ENCODE results near the gene BEND6. TPM values are rescaled to one million over a fixed set of nuclear protein-coding genes. Genes with fewer than 3 reads are reported as not detected.

The BEND6 gene
- total RNA-seq, 1 experiment from 2014 or later = 1.4 TPM

- Histone ChIP-seq H3K56ac (ENCODE audit: insufficient read length, low read depth, low read length) (no peak overlapping the region), H3K79me1 (ENCODE audit: insufficient read depth, low read depth, low read length, poor library complexity, severe bottlenecking) (no peaks in the 10 kb centered on the region), H3K23ac (ENCODE audit: insufficient read length, low read depth, low read length) (no peak overlapping the region), H3K4me1 (ENCODE audit: insufficient read depth, low read length) (no peaks in the 10 kb centered on the region), H2BK12ac (ENCODE audit: insufficient read length, low read depth, low read length) (no peak overlapping the region), H3K18ac (ENCODE audit: insufficient read length, low read depth, low read length) (no peak overlapping the region), H2AK5ac (ENCODE audit: insufficient read length, low read length) (no peak overlapping the region), H2BK20ac (ENCODE audit: low read depth, low read length, poor library complexity, severe bottlenecking) (no peak overlapping the region), H3K9ac (ENCODE audit: extremely low read depth, insufficient read length, low read length) (no peak overlapping the region), H4K20me1 (ENCODE audit: control insufficient read depth, insufficient read depth, insufficient read length) (no peaks in the 10 kb centered on the region), H2BK120ac (ENCODE audit: low read depth, low read length, poor library complexity, severe bottlenecking) (no peak overlapping the region), H2AFZ (ENCODE audit: low read length) (no peak overlapping the region), H2BK15ac (ENCODE audit: low read depth, low read length) (no peak overlapping the region), H4K91ac (ENCODE audit: insufficient read length, low read depth, low read length) (no peak overlapping the region), H3K79me2 (ENCODE audit: insufficient read depth, low read length) (no peaks in the 10 kb centered on the region), H2BK5ac (ENCODE audit: insufficient read length, low read length) (no peak overlapping the region), H4K5ac (ENCODE audit: insufficient read length, low read depth, low read length) (no peak overlapping the region), H3K14ac (ENCODE audit: insufficient read depth, low read length) (no peak overlapping the region), H4K8ac (replicated peaks; ENCODE audit: insufficient read length, low read depth, low read length) (no peak overlapping the region), H3K4ac (ENCODE audit: low read depth, low read length) (no peak overlapping the region), H3K27me3 (ENCODE audit: insufficient read depth, low read length) (no peaks in the 10 kb centered on the region), H3K9me3 (ENCODE audit: control insufficient read depth, low read depth, low read length) (no peaks in the 10 kb centered on the region), H3T11ph (ENCODE audit: low read length) (no peak overlapping the region), H3K23me2 (ENCODE audit: insufficient read length, low read depth, low read length, poor library complexity, severe bottlenecking) (no peaks in the 10 kb centered on the region), H3K27ac (ENCODE audit: insufficient read length, low read depth, low read length) (no peak overlapping the region), H3K4me2 (ENCODE audit: insufficient read depth, insufficient read length, low read length) (no peak overlapping the region)
- DNase-seq = no peak
- H3K27me3 Mint-ChIP-seq (ENCODE audit: low read depth) = no peaks in the 10 kb centered on the region; the same call in 1 of the 2 replicates
- H3K4me3 Mint-ChIP-seq = no peak overlapping the region
- no peak overlapping the region for H3K27ac Mint-ChIP-seq
- no peaks in the 10 kb centered on the region for H3K36me3 Mint-ChIP-seq (ENCODE audit: insufficient read depth in 1 of 3, low read depth in 3 of 3)
- no peaks in the 10 kb centered on the region for H3K4me1 Mint-ChIP-seq
- WGBS (ENCODE audit: extremely low coverage, insufficient read length, low lambda C conversion rate) = no CpG with 5 or more reads among the region's 10 CpGs
- TF ChIP-seq, protein P1, sequence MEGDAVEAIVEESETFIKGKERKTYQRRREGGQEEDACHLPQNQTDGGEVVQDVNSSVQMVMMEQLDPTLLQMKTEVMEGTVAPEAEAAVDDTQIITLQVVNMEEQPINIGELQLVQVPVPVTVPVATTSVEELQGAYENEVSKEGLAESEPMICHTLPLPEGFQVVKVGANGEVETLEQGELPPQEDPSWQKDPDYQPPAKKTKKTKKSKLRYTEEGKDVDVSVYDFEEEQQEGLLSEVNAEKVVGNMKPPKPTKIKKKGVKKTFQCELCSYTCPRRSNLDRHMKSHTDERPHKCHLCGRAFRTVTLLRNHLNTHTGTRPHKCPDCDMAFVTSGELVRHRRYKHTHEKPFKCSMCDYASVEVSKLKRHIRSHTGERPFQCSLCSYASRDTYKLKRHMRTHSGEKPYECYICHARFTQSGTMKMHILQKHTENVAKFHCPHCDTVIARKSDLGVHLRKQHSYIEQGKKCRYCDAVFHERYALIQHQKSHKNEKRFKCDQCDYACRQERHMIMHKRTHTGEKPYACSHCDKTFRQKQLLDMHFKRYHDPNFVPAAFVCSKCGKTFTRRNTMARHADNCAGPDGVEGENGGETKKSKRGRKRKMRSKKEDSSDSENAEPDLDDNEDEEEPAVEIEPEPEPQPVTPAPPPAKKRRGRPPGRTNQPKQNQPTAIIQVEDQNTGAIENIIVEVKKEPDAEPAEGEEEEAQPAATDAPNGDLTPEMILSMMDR (conservative IDR thresholded peaks at IDR 0.05) = no peak
- no peaks in the 10 kb centered on the region for H3K9me3 Mint-ChIP-seq
Measured at GRCh38 chr6:56988145-56988544, 33.2 kb downstream of the BEND6 start.
